Smooth muscle cell (in vitro differentiated cells): Measurements from ENCODE around the gene TSPEAR. TPM values are rescaled to one million over a fixed set of nuclear protein-coding genes. Genes with fewer than 3 reads are reported as not detected.

Experiments
- DNase-seq: peaks from one replicate; lab custom pipeline; 2025; ENCODE audit not compliant: unreplicated experiment; lab: John Stamatoyannopoulos, UW
- H2AFZ ChIP-seq: fragments of 200-600 bp; sonication (generic); 2 replicates; pipeline ENCODE4 v1.6.0; 2016; ENCODE audit warnings: antibody characterized with exemption, low read depth, mild to moderate bottlenecking
- H3F3A ChIP-seq: fragments of 200-600 bp; sonication (generic); 2 replicates; pipeline ENCODE4 v1.6.0; 2017; ENCODE audit warnings: antibody characterized with exemption, low read depth
- H3K27ac ChIP-seq: fragments of 200-600 bp; sonication (generic); 2 replicates; pipeline ENCODE4 v1.5.1; 2016; ENCODE audit warnings: low read depth, mild to moderate bottlenecking
- H3K27me3 ChIP-seq: fragments of 200-600 bp; sonication (generic); 2 replicates; pipeline ENCODE4 v1.6.1; 2016; ENCODE audit warnings: low read depth, mild to moderate bottlenecking
- H3K36me3 ChIP-seq: fragments of 200-600 bp; sonication (generic); 2 replicates; pipeline ENCODE4 v1.5.1; 2016; ENCODE audit warnings: low read depth
- H3K4me1 ChIP-seq: fragments of 200-600 bp; sonication (generic); 2 replicates; pipeline ENCODE4 v1.5.1; 2016; ENCODE audit warnings: low read depth
- H3K4me2 ChIP-seq: fragments of 200-600 bp; sonication (generic); 2 replicates; pipeline ENCODE4 v1.6.0; 2016; ENCODE audit warnings: mild to moderate bottlenecking
- H3K4me3 ChIP-seq: fragments of 200-600 bp; sonication (generic); 2 replicates; pipeline ENCODE4 v1.5.1; 2016; ENCODE audit warnings: mild to moderate bottlenecking
- H3K79me2 ChIP-seq: fragments of 200-600 bp; sonication (generic); 2 replicates; pipeline ENCODE4 v1.6.0; 2016; ENCODE audit warnings: low read depth, mild to moderate bottlenecking
- H3K9ac ChIP-seq: fragments of 200-600 bp; sonication (generic); 2 replicates; pipeline ENCODE4 v1.6.0; 2016; ENCODE audit warnings: low read depth
- H3K9me3 ChIP-seq: fragments of 200-600 bp; sonication (generic); replicated peaks from 2 replicates; pipeline ENCODE4 v1.5.1; 2016; ENCODE audit warnings: low read depth
- H4K20me1 ChIP-seq: fragments of 200-600 bp; sonication (generic); 2 replicates; pipeline ENCODE4 v1.6.0; 2016; ENCODE audit warnings: low read depth
- CTCF ChIP-seq: fragments of 200-600 bp; sonication (generic); IDR thresholded peaks from 2 replicates; pipeline ENCODE4 v1.5.1; 2017; ENCODE audit warnings: borderline replicate concordance, mild to moderate bottlenecking, antibody characterized with exemption; ENCODE audit not compliant: insufficient read depth, poor library complexity, severe bottlenecking
- WGBS: methylation state at CpG from one replicate; pipeline ENCODE4 v1.1.7; 2016; ENCODE audit warnings: low lambda C conversion rate; 5-methylcytosine and 5-hydroxymethylcytosine counted together
- polyA plus RNA-seq: library from polyadenylated mRNA; unstranded; fragments of >200 nt; fragmentation: Nextera tagmentation; extraction: Ambion mirVana; gene quantifications from 2 replicates; pipeline ENCODE4 v1.2.1, GENCODE V29; 2016
- total RNA-seq: library from RNA; depleted of rRNA; stranded (reverse); fragments of >200 nt; gene quantifications from 2 replicates; pipeline ENCODE4 v1.2.3, GENCODE V29; 2014

The TSPEAR gene
- total and polyA plus RNA-seq, 2 experiments from 2014 or later = 0.71 TPM; not detected in 1

GRCh38 chr21:44537930-44538911, 173.2 kb downstream of the TSPEAR start:
- H3K27ac ChIP-seq = no peak overlapping the region
- no peaks in the 10 kb centered on the region for H3K79me2 ChIP-seq
- DNase-seq = no peak
- no peak overlapping the region for H3K4me3 ChIP-seq
- H3K9me3 ChIP-seq = no peaks in the 10 kb centered on the region
- no peaks in the 10 kb centered on the region for H3F3A ChIP-seq
- no peaks in the 10 kb centered on the region for H4K20me1 ChIP-seq
- TF ChIP-seq CTCF = no peak
- no peaks in the 10 kb centered on the region for H3K27me3 ChIP-seq
- H3K36me3 ChIP-seq = no peaks in the 10 kb centered on the region
- H3K9ac ChIP-seq = no peak overlapping the region
- H3K4me2 ChIP-seq = no peak overlapping the region
- 96% methylated on average over 31 of the region's 33 CpGs for WGBS
- H3K4me1 ChIP-seq = no peaks in the 10 kb centered on the region
- no peak overlapping the region for H2AFZ ChIP-seq

GRCh38 chr21:44535963-44536362, 175.4 kb downstream of the TSPEAR start:
- no peak for TF ChIP-seq CTCF
- WGBS = 69% methylated on average over 7 of the region's 7 CpGs
- Histone ChIP-seq H3K36me3 (no peaks in the 10 kb centered on the region), H3K4me3 (no peak overlapping the region), H3K4me2 (no peak overlapping the region), H3F3A (no peaks in the 10 kb centered on the region), H2AFZ (no peak overlapping the region), H3K27me3 (no peaks in the 10 kb centered on the region), H3K27ac (no peak overlapping the region), H3K9me3 (no peaks in the 10 kb centered on the region), H3K4me1 (no peaks in the 10 kb centered on the region), H3K9ac (no peak overlapping the region), H3K79me2 (no peaks in the 10 kb centered on the region), H4K20me1 (no peaks in the 10 kb centered on the region)
- no peak for DNase-seq

GRCh38 chr21:44534688-44535087, 176.7 kb downstream of the TSPEAR start:
- H3K9ac ChIP-seq = no peak overlapping the region
- no peak overlapping the region for H2AFZ ChIP-seq
- H3K4me1 ChIP-seq = no peaks in the 10 kb centered on the region
- DNase-seq = no peak
- no peak overlapping the region for H3K4me3 ChIP-seq
- H3K27me3 ChIP-seq = no peaks in the 10 kb centered on the region
- TF ChIP-seq CTCF = no peak
- no peaks in the 10 kb centered on the region for H3K36me3 ChIP-seq
- no peaks in the 10 kb centered on the region for H3K9me3 ChIP-seq
- H3K4me2 ChIP-seq = no peak overlapping the region
- H3F3A ChIP-seq = no peaks in the 10 kb centered on the region
- no peaks in the 10 kb centered on the region for H4K20me1 ChIP-seq
- no peak overlapping the region for H3K27ac ChIP-seq
- WGBS = 91% methylated on average over 6 of the region's 6 CpGs
- no peaks in the 10 kb centered on the region for H3K79me2 ChIP-seq
